B cell (primary cell): ENCODE results near the gene CD72. TPM values are rescaled to one million over a fixed set of nuclear protein-coding genes. Genes with fewer than 3 reads are reported as not detected.
"Not testable (repeated sequence)": the region's sequence is repeated elsewhere in the genome, so short reads cannot be mapped to it uniquely, and the experiment has no call there.

Experiments used
- ATAC-seq: fragments of 200-7000 bp; cut with Tn5 transposase; one replicate; pipeline ENCODE4 v1.10.0; 2021; ENCODE audit warnings: low read depth, mild to moderate bottlenecking, moderate number of reproducible peaks, moderate library complexity
- CTCF ChIA-PET: fragments of 350-600 bp; sonication (Branson Sonifier 250); formaldehyde crosslinking; loops from one replicate; lab custom pipeline; 2021; ENCODE audit warnings: antibody characterized with exemption, inconsistent platforms; lab: Charles Lee
- POLR2A ChIA-PET: fragments of 350-600 bp; sonication (Branson Sonifier 250); formaldehyde crosslinking; loops from one replicate; lab custom pipeline; 2021; ENCODE audit warnings: antibody characterized with exemption; lab: Charles Lee
- DNase-seq: peaks from one replicate; pipeline ENCODE4 v3.0.0; 2013
- H2AFZ ChIP-seq: 2 replicates; pipeline ENCODE4 v1.6.1; 2012; ENCODE audit warnings: mild to moderate bottlenecking, low read depth, low read length; ENCODE audit not compliant: insufficient read depth, poor library complexity, severe bottlenecking
- H3K27ac ChIP-seq, 2 donors: 1 replicate in 1 of 2; 2 replicates in 1 of 2; pipeline ENCODE4 v1.5.1; 2012 to 2013; ENCODE audit warnings: low read length in 2 of 2, mild to moderate bottlenecking in 2 of 2, moderate library complexity in 1 of 2
- H3K27me3 ChIP-seq, 4 experiments: fragments of 200-600 bp in 1 of 4; sonication (generic) in 1 of 4; replicated peaks in 1 of 4; 1 replicate in 2 of 4; 2 replicates in 2 of 4; pipeline versions ENCODE4 v1.6.1 to v1.7.0; 2013 to 2016; ENCODE audit warnings: low read length in 3 of 4, mild to moderate bottlenecking in 2 of 4, mixed read lengths in 1 of 4, moderate library complexity in 1 of 4; ENCODE audit not compliant: insufficient read depth in 4 of 4, control insufficient read depth in 3 of 4; ENCODE audit errors: control extremely low read depth in 1 of 4
- H3K36me3 ChIP-seq, 2 experiments: replicated peaks in 1 of 2; 1 replicate in 1 of 2; 2 replicates in 1 of 2; pipeline versions ENCODE4 v1.6.1 to v1.7.1; 2013; ENCODE audit warnings: low read length in 1 of 2; ENCODE audit not compliant: insufficient read depth in 2 of 2, control insufficient read depth in 1 of 2; ENCODE audit errors: control extremely low read depth in 1 of 2, extremely low read depth in 1 of 2
- H3K4me1 ChIP-seq, 2 donors: fragments of 200-600 bp in 1 of 2; sonication (generic) in 1 of 2; 1 replicate in 1 of 2; 2 replicates in 1 of 2; pipeline versions ENCODE4 v1.5.1 to v1.6.1; 2013 to 2017; ENCODE audit warnings: low read length in 2 of 2; ENCODE audit not compliant: control insufficient read depth in 2 of 2, insufficient read depth in 2 of 2
- H3K4me2 ChIP-seq: replicated peaks from 2 replicates; pipeline ENCODE3; 2012; ENCODE audit warnings: mild to moderate bottlenecking, low read depth, low read length; ENCODE audit not compliant: poor library complexity, severe bottlenecking
- H3K4me3 ChIP-seq, 5 experiments: fragments of 200-600 bp in 1 of 5; sonication (generic) in 1 of 5; 1 replicate in 3 of 5; 2 replicates in 2 of 5; pipeline versions ENCODE4 v1.5.1 to v1.7.0; 2011 to 2016; ENCODE audit warnings: low read length in 4 of 5, mild to moderate bottlenecking in 4 of 5, low read depth in 2 of 5, control low read depth in 1 of 5, moderate library complexity in 1 of 5; ENCODE audit not compliant: insufficient read depth in 1 of 5; ENCODE audit errors: control extremely low read depth in 1 of 5, extremely low read depth in 1 of 5
- H3K79me2 ChIP-seq: fragments of 200-600 bp; sonication (generic); one replicate; pipeline ENCODE4 v1.6.0; 2016; ENCODE audit warnings: low read length; ENCODE audit not compliant: control insufficient read depth, insufficient read depth
- H3K9ac ChIP-seq: fragments of 200-600 bp; sonication (generic); 2 replicates; pipeline ENCODE4 v1.6.1; 2017; ENCODE audit warnings: mild to moderate bottlenecking, low read length, moderate library complexity
- H3K9me3 ChIP-seq, 3 donors: one replicate each; pipeline versions ENCODE4 v1.6.1 to v1.7.1; 2013; ENCODE audit warnings: low read length in 2 of 3; ENCODE audit not compliant: control insufficient read depth in 2 of 3, insufficient read depth in 1 of 3; ENCODE audit errors: control extremely low read depth in 1 of 3
- H4K20me1 ChIP-seq: 2 replicates; pipeline ENCODE4 v1.6.0; 2012; ENCODE audit warnings: mild to moderate bottlenecking, low read length; ENCODE audit not compliant: insufficient read depth, control insufficient read depth, poor library complexity, severe bottlenecking
- H3K27ac Mint-ChIP-seq: one replicate; pipeline ENCODE4 v1.8.0; 2021; ENCODE audit warnings: mixed read lengths
- H3K27me3 Mint-ChIP-seq: one replicate; pipeline ENCODE4 v1.8.0; 2021; ENCODE audit warnings: mixed read lengths
- H3K4me1 Mint-ChIP-seq: one replicate; pipeline ENCODE4 v1.8.0; 2021; ENCODE audit warnings: mixed read lengths
- H3K4me3 Mint-ChIP-seq: one replicate; pipeline ENCODE4 v1.8.0; 2021; ENCODE audit warnings: mixed read lengths
- H3K9me3 Mint-ChIP-seq: one replicate; pipeline ENCODE4 v1.8.0; 2022; ENCODE audit warnings: mixed read lengths; ENCODE audit not compliant: insufficient read depth
- WGBS: methylation state at CpG from one replicate; pipeline ENCODE4 v1.1.5; 2013; ENCODE audit warnings: missing lambda C conversion rate; ENCODE audit not compliant: insufficient coverage; 5-methylcytosine and 5-hydroxymethylcytosine counted together
- intact Hi-C: fragments of 100-400 bp; cut with micrococcal nuclease; formaldehyde crosslinking; loops from one replicate; pipeline ENCODE4 v1.10.0; 2022
- polyA plus RNA-seq: library from polyadenylated mRNA; depleted of rRNA; stranded (reverse); fragments of >200 nt; gene quantifications from 2 replicates; pipeline ENCODE4 v1.2.3, GENCODE V29; 2012
- total RNA-seq, 2 donors: library from RNA; stranded (reverse); fragments of 120-200 nt in 1 of 2; gene quantifications; 1 replicate in 1 of 2; 2 replicates in 1 of 2; pipeline versions ENCODE4 v1.2.3 to v1.2.4, GENCODE V29; 2013 to 2022

Gene CD72
- total and polyA plus RNA-seq, 2 donors (not counting 1 experiment from before 2014, with no cell fraction given) = 94.6 to 436 TPM

DNA sequence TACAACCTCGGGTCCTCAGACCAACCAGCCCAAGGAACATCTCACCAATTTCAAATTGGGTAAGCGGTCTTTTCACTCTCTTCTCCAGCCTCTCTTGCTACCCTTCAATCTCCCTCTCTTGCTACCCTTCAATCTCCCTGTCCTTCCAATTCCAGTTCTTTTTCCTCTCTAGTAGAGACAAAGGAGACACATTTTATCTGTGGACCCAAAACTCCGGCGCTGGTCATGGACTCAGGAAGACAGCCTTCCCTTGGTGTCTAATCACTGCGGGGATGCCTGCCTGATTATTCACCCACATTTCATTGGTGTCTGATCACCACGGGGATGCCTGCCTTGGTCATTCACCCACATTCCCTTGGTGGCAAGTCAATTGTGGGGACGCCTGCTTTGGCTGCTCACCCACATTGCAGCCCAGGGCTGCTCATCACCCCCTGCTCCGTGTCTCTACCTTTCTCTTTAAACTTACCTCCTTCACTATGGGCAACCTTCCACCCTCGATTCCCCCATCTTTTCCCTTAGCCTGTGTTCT is 19.3 kb upstream of the CD72 start:
- DNase-seq, ATAC-seq, H3K27me3 Mint-ChIP-seq, H3K4me3 ChIP-seq, H2AFZ ChIP-seq, H3K36me3 ChIP-seq, H3K27me3 ChIP-seq, H3K9me3 Mint-ChIP-seq, H4K20me1 ChIP-seq, intact Hi-C loops, CTCF ChIA-PET, H3K9ac ChIP-seq, H3K9me3 ChIP-seq: not testable (repeated sequence)
- POLR2A ChIA-PET = interaction anchor here (1.1 kb wide), 1 partner anchor 10 kb away, joined by 5 read pairs; no protein-coding TSS in a partner anchor
- peak overlapping the region; percentile 88 to 95 for H3K27ac ChIP-seq
- peak overlapping the region; percentile 91 for H3K27ac Mint-ChIP-seq
- peaks cover 30% of the 10 kb centered on the region for H3K79me2 ChIP-seq
- 95% methylated on average over 8 of the region's 9 CpGs for WGBS
- H3K4me3 Mint-ChIP-seq = peak overlapping the region; percentile 68
- peak overlapping the region; percentile 19 for H3K4me2 ChIP-seq
- H3K4me1 Mint-ChIP-seq = peaks cover 84% of the 10 kb centered on the region
- peaks cover 84 to 85% of the 10 kb centered on the region in 2 donors for H3K4me1 ChIP-seq

DNA sequence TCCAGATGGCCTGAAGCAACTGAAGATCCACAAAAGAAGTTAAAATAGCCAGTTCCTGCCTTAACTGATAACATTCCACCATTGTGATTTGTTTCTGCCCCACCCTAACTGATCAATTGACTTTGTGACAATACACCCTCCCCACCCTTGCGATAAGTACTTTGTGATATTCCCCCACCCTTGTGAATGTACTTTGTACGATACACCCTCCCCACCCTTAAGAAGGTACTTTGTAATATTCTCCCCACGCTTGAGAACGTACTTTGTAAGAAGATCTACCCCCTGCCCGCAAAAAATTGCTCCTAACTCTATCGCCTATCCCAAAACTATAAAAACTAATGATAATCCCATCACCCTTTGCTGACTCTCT is 18.6 kb upstream of the CD72 start:
- ATAC-seq = not testable (repeated sequence)

More for the DNA sequence above, 18.6 kb upstream of the CD72 start:
- not testable (repeated sequence) for H3K36me3 ChIP-seq, H3K27me3 Mint-ChIP-seq, H3K9me3 ChIP-seq, DNase-seq, H2AFZ ChIP-seq, H3K27me3 ChIP-seq, H4K20me1 ChIP-seq, H3K9me3 Mint-ChIP-seq
- peak overlapping the region; percentile 68 for H3K4me3 Mint-ChIP-seq
- Histone ChIP-seq H3K4me2 (peak overlapping the region; percentile 63), H3K4me3 (peak overlapping the region in 1 of 5 experiments; percentile 28), H3K27ac (peak overlapping the region; percentile 88 to 95), H3K79me2 (peaks cover 24% of the 10 kb centered on the region), H3K4me1 (peaks cover 79 to 80% of the 10 kb centered on the region in 2 donors), H3K9ac (peak overlapping the region; percentile 53)
- ChIA-PET CTCF (interaction anchor here (0.9 to 3.1 kb wide), 5 partner anchors 9 to 59 kb away, joined by 3 to 19 read pairs (median 11); partner anchors contain the start of gene SIT1), POLR2A (interaction anchor here (1.6 to 2.1 kb wide), 4 partner anchors 9 to 32 kb away, joined by 5 to 17 read pairs (median 8); partner anchors contain the start of gene TESK1)
- H3K4me1 Mint-ChIP-seq = peaks cover 77% of the 10 kb centered on the region
- 100% methylated on average over 5 of the region's 6 CpGs for WGBS
- peak overlapping the region; percentile 91 for H3K27ac Mint-ChIP-seq
- intact Hi-C loops = loop anchor here (1.0 kb wide), 2 partner anchors 9 to 18 kb away; no protein-coding TSS in a partner anchor
